Right atrium auricular region (tissue), 2 donors: ENCODE data around the gene DHRS7B. TPM values are rescaled to one million over a fixed set of nuclear protein-coding genes. Genes with fewer than 3 reads are reported as not detected.
"Not testable (repeated sequence)": the region's sequence is repeated elsewhere in the genome, so short reads cannot be mapped to it uniquely, and the experiment has no call there.

ENCODE experiments used
- DNase-seq: peaks from one replicate; pipeline ENCODE4 v3.0.0-alpha.2; 2019; ENCODE audit warnings: low spot score
- H3K27ac ChIP-seq, 2 donors: fragments of 200-600 bp; sonication (generic); 1 replicate in 1 of 2; 2 replicates in 1 of 2; pipeline ENCODE4 v1.5.1; 2016 to 2019
- H3K27me3 ChIP-seq, 2 donors: fragments of 200-600 bp; sonication (generic); one replicate each; pipeline versions ENCODE4 v1.5.1 to v1.6.0; 2017 to 2019
- H3K36me3 ChIP-seq: fragments of 200-600 bp; sonication (generic); one replicate; pipeline ENCODE4 v1.5.1; 2016
- H3K4me1 ChIP-seq, 2 donors: fragments of 200-600 bp; sonication (generic); one replicate each; pipeline versions ENCODE4 v1.5.1 to v1.6.0; 2017 to 2019
- H3K4me3 ChIP-seq, 2 donors: fragments of 200-600 bp; sonication (generic); 1 replicate in 1 of 2; 2 replicates in 1 of 2; pipeline ENCODE4 v1.5.1; 2017 to 2019; ENCODE audit warnings: mild to moderate bottlenecking in 1 of 2, moderate library complexity in 1 of 2
- H3K9me3 ChIP-seq, 2 donors: fragments of 200-600 bp; sonication (generic); one replicate each; pipeline ENCODE4 v1.5.1; 2019
- total RNA-seq, 2 donors: library from RNA; depleted of rRNA; stranded (reverse); fragments of >200 nt; gene quantifications; one replicate each; pipeline ENCODE4 v1.1.0, GENCODE V29; 2016
- TF ChIP-seq, protein P1 (sequence below), 2 donors: fragments of 200-600 bp; sonication (generic); IDR thresholded peaks; one replicate each; pipeline ENCODE4 v1.5.1; 2019; ENCODE audit warnings: antibody characterized with exemption in 2 of 2

The DHRS7B gene
- total RNA-seq, 2 donors from 2014 or later: 35.8 to 45.3 TPM

DNA sequence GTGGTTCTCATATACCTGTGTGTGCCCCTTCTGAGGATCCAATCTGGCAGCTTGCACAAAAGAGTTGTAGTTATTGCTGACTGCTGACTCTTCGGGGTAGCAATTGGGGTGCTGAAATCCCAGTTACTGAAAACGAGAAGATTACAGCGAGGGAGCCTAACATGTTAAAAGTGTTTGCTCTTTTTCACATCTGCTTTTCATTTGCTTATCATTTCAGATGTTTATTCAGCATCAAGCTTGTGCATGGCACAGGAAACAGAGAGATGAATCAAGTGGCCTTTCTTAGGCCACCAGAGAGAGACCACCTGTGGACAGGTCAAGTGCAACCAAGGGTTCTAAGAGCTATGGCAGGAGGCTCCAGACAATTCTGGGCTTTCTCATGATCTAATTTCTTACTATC lies 16.9 kb downstream of the DHRS7B start:
- no peak overlapping the region for H3K27ac ChIP-seq

DNA sequence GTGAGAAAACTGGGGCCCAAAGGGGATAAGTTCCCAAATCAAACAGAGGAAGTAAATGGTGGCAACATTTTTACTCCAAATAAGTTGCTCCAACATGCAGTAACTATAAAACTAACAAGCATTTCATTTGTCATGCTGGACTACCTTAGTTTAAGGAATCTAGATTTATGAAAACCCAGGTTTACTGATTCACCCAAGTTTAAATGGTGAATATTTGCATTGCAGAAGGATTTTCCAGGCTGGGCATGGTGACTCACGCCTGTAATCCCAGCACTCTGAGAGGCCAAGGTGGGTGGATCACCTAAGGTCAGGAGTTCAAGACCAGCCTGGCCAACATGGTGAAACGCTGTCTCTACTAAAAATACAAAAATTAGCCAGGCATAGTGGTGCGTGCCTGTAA lies 17.5 kb downstream of the DHRS7B start:
- H3K27me3 ChIP-seq, H3K4me3 ChIP-seq, H3K36me3 ChIP-seq, H3K27ac ChIP-seq, H3K4me1 ChIP-seq, H3K9me3 ChIP-seq, DNase-seq: not testable (repeated sequence)

More for the DNA sequence above, 16.9 kb downstream of the DHRS7B start:
- no peak for DNase-seq
- Histone ChIP-seq H3K4me3 (no peak overlapping the region), H3K9me3 (peaks cover 0 to 4% of the 10 kb centered on the region in 2 donors), H3K36me3 (no peaks in the 10 kb centered on the region), H3K4me1 (no peaks in the 10 kb centered on the region), H3K27me3 (no peaks in the 10 kb centered on the region)
- TF ChIP-seq, protein P1, sequence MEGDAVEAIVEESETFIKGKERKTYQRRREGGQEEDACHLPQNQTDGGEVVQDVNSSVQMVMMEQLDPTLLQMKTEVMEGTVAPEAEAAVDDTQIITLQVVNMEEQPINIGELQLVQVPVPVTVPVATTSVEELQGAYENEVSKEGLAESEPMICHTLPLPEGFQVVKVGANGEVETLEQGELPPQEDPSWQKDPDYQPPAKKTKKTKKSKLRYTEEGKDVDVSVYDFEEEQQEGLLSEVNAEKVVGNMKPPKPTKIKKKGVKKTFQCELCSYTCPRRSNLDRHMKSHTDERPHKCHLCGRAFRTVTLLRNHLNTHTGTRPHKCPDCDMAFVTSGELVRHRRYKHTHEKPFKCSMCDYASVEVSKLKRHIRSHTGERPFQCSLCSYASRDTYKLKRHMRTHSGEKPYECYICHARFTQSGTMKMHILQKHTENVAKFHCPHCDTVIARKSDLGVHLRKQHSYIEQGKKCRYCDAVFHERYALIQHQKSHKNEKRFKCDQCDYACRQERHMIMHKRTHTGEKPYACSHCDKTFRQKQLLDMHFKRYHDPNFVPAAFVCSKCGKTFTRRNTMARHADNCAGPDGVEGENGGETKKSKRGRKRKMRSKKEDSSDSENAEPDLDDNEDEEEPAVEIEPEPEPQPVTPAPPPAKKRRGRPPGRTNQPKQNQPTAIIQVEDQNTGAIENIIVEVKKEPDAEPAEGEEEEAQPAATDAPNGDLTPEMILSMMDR (IDR thresholded peaks at IDR 0.05): no peak

DNA sequence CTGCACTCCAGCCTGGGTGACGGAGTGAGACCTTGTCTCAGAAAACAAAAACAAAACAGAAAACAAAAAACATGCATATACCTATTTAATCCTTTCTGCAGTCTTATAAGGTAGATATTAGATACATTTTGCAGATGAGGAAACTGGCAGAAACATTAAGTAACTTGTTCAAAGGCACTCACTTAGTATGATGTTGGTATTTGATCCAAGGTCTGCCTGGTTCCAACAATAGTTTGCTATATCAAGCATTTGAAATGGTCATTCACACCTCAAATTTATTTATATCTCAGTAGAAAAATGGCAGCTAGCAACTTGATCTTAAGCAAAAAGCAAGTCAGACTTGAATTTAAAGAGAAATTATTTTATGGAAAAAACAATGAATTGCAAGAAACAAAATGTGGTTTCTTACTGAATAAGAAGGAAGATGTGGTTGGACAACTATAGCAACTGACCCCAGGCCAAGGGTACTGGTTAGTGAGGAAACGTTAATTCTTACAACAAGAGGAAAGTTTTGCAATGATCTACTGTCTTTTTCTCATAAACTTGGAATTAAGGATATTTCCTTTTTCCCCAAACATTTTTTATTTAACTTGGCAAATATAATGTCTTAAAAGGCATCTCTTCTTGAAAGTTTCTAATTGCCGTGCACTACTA lies 19.7 kb downstream of the DHRS7B start:
- H3K4me1 ChIP-seq: no peaks in the 10 kb centered on the region
- no peaks in the 10 kb centered on the region for H3K27me3 ChIP-seq
- TF ChIP-seq, protein P1 (IDR thresholded peaks at IDR 0.05): no peak
- peaks cover 0 to 9% of the 10 kb centered on the region in 2 donors for H3K9me3 ChIP-seq
- no peak overlapping the region for H3K4me3 ChIP-seq
- no peak overlapping the region for H3K27ac ChIP-seq
- no peaks in the 10 kb centered on the region for H3K36me3 ChIP-seq
- DNase-seq: no peak

DNA sequence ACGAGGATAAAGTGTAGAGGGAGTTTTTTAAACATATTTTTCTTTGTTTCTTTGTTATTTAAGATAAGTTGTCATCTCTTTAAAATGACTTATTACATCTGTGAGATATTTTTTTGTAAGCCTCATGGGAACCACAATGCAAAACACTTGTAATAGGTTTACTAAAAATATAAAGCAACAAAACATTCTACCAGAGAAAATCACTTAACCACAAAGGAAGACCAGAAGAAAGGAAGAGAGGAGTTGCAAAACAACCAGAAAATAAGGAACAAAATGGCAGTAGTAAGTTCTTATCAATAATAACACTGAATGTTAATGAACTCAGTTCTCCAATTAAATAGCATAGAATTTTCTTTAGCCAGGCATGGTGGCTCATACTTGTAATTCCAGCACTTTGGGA lies 22.9 kb downstream of the DHRS7B start:
- DNase-seq: no peak
- H3K27ac ChIP-seq: no peak overlapping the region
- no peaks in the 10 kb centered on the region for H3K27me3 ChIP-seq
- no peak overlapping the region for H3K4me3 ChIP-seq
- TF ChIP-seq, protein P1 (IDR thresholded peaks at IDR 0.05): no peak
- H3K9me3 ChIP-seq: peaks cover 0 to 9% of the 10 kb centered on the region in 2 donors
- no peaks in the 10 kb centered on the region for H3K36me3 ChIP-seq
- H3K4me1 ChIP-seq: no peaks in the 10 kb centered on the region

DNA sequence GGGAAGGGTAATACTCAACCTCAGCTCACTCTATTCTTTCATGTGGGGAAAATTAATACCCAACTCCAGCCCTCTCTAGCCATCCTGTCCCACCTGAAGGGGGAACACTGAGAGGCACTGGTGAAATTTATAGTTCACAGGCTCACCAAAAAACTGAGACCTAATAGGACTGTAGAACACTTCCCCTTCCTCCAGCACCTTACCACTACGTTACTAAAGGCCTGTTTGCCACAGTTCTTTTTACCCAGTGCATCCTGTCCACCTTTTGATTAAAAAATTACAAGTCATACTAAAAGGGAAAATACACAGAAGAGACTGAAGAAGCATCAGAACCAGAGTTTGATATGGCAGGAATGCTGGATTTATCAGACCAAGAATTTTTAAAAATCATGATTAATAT lies 26.0 kb downstream of the DHRS7B start:
- Histone ChIP-seq H3K36me3 (no peaks in the 10 kb centered on the region), H3K4me1 (no peaks in the 10 kb centered on the region), H3K27ac (no peak overlapping the region), H3K4me3 (no peak overlapping the region), H3K9me3 (peaks cover 0 to 9% of the 10 kb centered on the region in 2 donors), H3K27me3 (no peaks in the 10 kb centered on the region)
- no peak for DNase-seq
- TF ChIP-seq, protein P1 (IDR thresholded peaks at IDR 0.05): no peak

DNA sequence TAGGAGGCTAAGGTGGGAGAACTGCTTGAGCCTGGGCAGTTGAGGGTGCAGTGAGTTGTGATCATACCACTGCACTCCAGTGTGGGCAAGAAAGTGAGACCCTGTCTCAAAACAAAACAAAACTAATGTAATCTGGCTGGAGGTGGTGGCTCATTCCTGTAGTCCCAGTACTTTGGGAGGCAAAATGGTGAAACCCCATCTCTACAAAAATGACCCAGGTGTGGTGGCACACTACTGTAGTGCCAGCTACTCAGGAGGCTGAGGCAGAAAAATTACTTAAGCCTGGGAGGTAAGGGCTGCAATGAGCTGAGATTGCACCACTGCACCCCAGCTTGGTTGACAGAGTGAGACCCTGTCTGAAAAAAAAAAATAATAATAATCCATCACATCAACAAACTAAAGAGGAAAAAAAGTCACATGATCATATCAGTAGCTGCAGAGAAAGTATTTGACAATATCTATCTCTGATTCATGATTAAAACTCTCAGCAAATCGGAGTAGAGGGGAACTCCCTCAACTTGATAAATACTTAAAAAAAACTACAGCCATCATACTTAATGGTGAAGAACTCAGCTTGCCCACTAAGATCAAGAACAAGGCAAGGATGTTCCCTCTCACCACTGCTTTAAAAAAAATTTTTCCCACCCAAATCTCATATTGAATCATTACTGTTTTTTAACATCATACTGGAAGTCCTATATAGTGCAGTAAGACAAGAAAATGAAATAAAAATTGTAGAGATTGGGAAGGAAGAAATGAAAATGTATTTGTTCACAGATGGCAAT lies 31.0 kb downstream of the DHRS7B start:
- TF ChIP-seq, protein P1 (IDR thresholded peaks at IDR 0.05): no peak
- no peak overlapping the region for H3K27ac ChIP-seq
- peaks cover 0 to 18% of the 10 kb centered on the region in 2 donors for H3K4me1 ChIP-seq
- no peaks in the 10 kb centered on the region for H3K27me3 ChIP-seq
- no peaks in the 10 kb centered on the region for H3K9me3 ChIP-seq
- DNase-seq: no peak
- H3K36me3 ChIP-seq: no peaks in the 10 kb centered on the region
- H3K4me3 ChIP-seq: no peak overlapping the region
